Measurements from ENCODE around the gene DBX1. TPM values are rescaled to one million over a fixed set of nuclear protein-coding genes. Genes with fewer than 3 reads are reported as not detected.

The DBX1 gene
- total RNA-seq, 4 donors from 2014 or later: not detected

DNA sequence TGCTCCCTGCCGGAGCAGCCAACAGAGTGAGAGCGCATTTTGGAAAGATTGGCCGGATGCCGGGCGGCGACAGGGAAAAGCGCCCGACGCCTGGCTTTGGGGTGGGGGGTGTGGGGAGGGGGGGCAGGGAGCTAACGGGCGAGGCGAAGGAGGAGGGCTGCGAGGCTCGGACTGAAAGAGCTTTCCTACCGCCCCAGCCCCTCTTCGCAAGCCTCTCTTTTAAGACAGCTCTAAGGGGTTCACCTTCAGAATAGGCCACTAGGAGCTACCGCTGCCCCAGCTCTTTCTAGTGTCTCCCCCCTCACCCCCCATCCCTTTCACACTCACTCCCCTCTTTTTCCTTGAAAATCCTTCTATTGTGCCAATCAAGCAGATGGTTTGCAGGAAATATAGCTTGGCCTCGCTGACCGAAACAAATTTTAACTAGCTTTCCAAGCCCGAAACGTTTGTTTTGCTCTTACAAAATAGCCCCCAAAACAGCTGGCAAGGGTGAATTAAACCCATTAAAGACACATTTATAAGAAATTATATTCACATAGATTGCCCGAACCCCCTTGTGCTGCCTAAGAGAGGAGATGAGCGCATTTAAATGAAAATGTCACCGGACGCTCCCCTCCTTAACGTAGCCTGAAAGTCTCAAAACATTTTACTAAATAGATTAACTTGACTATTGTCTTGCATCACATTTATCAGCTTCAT, 3.7 kb upstream of the DBX1 start:
- TF ChIP-seq, protein P1, sequence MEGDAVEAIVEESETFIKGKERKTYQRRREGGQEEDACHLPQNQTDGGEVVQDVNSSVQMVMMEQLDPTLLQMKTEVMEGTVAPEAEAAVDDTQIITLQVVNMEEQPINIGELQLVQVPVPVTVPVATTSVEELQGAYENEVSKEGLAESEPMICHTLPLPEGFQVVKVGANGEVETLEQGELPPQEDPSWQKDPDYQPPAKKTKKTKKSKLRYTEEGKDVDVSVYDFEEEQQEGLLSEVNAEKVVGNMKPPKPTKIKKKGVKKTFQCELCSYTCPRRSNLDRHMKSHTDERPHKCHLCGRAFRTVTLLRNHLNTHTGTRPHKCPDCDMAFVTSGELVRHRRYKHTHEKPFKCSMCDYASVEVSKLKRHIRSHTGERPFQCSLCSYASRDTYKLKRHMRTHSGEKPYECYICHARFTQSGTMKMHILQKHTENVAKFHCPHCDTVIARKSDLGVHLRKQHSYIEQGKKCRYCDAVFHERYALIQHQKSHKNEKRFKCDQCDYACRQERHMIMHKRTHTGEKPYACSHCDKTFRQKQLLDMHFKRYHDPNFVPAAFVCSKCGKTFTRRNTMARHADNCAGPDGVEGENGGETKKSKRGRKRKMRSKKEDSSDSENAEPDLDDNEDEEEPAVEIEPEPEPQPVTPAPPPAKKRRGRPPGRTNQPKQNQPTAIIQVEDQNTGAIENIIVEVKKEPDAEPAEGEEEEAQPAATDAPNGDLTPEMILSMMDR (IDR thresholded peaks at IDR 0.05): no peak
- TF ChIP-seq POLR2A (IDR thresholded peaks at IDR 0.05): no peak
- no peak overlapping the region for H3K27ac ChIP-seq
- peaks cover 10 to 15% of the 10 kb centered on the region in 2 donors for H3K4me1 ChIP-seq
- no peaks in the 10 kb centered on the region for H3K9me3 ChIP-seq
- no peaks in the 10 kb centered on the region for H3K36me3 ChIP-seq
- intact Hi-C loops (cut with DNase I): no loop called here
- H3K27me3 ChIP-seq: peaks cover 44% of the 10 kb centered on the region
- 7 to 9% methylated on average over 26 of the region's 26 CpGs for WGBS, 2 donors
- no peak overlapping the region for H3K4me3 ChIP-seq (replicated peaks in 1 of 3)
- DNase-seq: no peak

- Histone ChIP-seq H3K36me3 (no peaks in the 10 kb centered on the region), H3K9me3 (no peaks in the 10 kb centered on the region), H3K4me3 (replicated peaks in 1 of 3) (no peak overlapping the region), H3K4me1 (peaks cover 10 to 15% of the 10 kb centered on the region in 2 donors), H3K27me3 (peaks cover 44% of the 10 kb centered on the region), H3K27ac (no peak overlapping the region)
- TF ChIP-seq, protein P1 (IDR thresholded peaks at IDR 0.05): no peak
- TF ChIP-seq POLR2A (IDR thresholded peaks at IDR 0.05): no peak
- intact Hi-C loops (cut with DNase I): no loop called here
- WGBS, 2 donors: 4 to 6% methylated on average over 38 to 49 of the region's 61 CpGs
- DNase-seq: peak; percentile 42 to 50
These were observed 2.8 kb upstream of the DBX1 start for GRCh38 chr11:20162824-20163782.

GRCh38 chr11:20161923-20162744, 1.9 kb upstream of the DBX1 start:
- Histone ChIP-seq H3K27ac (no peak overlapping the region), H3K4me1 (peaks cover 13 to 19% of the 10 kb centered on the region in 2 donors), H3K27me3 (peaks cover 52% of the 10 kb centered on the region), H3K4me3 (replicated peaks in 1 of 3) (no peak overlapping the region), H3K36me3 (no peaks in the 10 kb centered on the region), H3K9me3 (no peaks in the 10 kb centered on the region)
- intact Hi-C loops (cut with DNase I): no loop called here
- no peak for DNase-seq
- 6 to 7% methylated on average over 24 of the region's 24 CpGs for WGBS, 2 donors
- TF ChIP-seq, protein P1 (IDR thresholded peaks at IDR 0.05): no peak
- no peak for TF ChIP-seq POLR2A (IDR thresholded peaks at IDR 0.05)

- peaks cover 59% of the 10 kb centered on the region for H3K27me3 ChIP-seq
- H3K4me3 ChIP-seq (replicated peaks in 1 of 3): no peak overlapping the region
- 4 to 7% methylated on average over 21 to 28 of the region's 29 CpGs for WGBS, 2 donors
- TF ChIP-seq POLR2A (IDR thresholded peaks at IDR 0.05): no peak
- no peaks in the 10 kb centered on the region for H3K9me3 ChIP-seq
- peak in 1 of 2 donors; percentile 4 for DNase-seq
- no peak overlapping the region for H3K27ac ChIP-seq
- intact Hi-C loops (cut with DNase I): no loop called here
- H3K36me3 ChIP-seq: no peaks in the 10 kb centered on the region
- H3K4me1 ChIP-seq: peaks cover 17 to 27% of the 10 kb centered on the region in 2 donors
These were observed 1.1 kb upstream of the DBX1 start for GRCh38 chr11:20161230-20161918.

All from thyroid gland (tissue), 4 donors.